ENCODE results near the gene JAZF1. TPM values are rescaled to one million over a fixed set of nuclear protein-coding genes. Genes with fewer than 3 reads are reported as not detected.

JAZF1 gene
- total RNA-seq, 1 donor from 2014 or later: 6.4 TPM

DNA sequence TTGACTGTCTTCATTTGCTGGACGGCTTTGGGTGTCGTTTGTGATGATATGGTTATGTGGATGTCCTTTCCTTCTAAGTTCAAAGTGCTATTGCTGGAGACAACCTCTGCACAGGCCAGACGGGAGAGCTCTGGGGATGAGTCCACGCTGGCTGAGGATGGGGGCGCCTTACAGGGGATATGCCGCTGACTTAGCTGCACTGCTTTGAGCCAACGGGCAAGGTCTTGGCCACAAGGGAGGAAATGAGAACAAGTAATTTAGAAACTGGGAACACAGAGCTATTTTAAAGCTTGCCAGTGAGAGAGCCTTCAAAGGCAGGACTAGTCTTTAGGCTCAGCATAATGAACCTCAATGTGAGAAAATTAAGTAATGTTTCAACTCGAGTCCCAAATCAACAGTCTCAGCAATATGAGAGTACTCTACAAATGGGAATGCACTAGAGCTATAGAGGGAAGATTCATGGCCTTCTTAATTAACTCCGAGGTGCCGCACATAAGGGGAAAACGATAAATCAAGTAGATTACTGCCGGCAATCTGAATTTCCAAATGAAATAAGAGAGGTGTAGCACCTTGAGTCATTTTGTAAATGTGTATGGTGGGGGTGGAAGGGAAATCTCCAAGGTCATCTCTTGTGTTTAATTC, 209.3 kb downstream of the JAZF1 start:
- DNase-seq (ENCODE audit: low spot score, unreplicated experiment): no peak
- Mint-ChIP-seq H3K27me3 (no peaks in the 10 kb centered on the region), H3K4me3 (ENCODE audit: low read depth) (no peak overlapping the region), H3K27ac (no peak overlapping the region), H3K9me3 (ENCODE audit: low read depth) (no peaks in the 10 kb centered on the region), H3K4me1 (ENCODE audit: low read depth) (no peaks in the 10 kb centered on the region), H3K36me3 (ENCODE audit: insufficient read depth) (no peaks in the 10 kb centered on the region)
- TF ChIP-seq, protein P1, sequence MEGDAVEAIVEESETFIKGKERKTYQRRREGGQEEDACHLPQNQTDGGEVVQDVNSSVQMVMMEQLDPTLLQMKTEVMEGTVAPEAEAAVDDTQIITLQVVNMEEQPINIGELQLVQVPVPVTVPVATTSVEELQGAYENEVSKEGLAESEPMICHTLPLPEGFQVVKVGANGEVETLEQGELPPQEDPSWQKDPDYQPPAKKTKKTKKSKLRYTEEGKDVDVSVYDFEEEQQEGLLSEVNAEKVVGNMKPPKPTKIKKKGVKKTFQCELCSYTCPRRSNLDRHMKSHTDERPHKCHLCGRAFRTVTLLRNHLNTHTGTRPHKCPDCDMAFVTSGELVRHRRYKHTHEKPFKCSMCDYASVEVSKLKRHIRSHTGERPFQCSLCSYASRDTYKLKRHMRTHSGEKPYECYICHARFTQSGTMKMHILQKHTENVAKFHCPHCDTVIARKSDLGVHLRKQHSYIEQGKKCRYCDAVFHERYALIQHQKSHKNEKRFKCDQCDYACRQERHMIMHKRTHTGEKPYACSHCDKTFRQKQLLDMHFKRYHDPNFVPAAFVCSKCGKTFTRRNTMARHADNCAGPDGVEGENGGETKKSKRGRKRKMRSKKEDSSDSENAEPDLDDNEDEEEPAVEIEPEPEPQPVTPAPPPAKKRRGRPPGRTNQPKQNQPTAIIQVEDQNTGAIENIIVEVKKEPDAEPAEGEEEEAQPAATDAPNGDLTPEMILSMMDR (IDR thresholded peaks at IDR 0.05; ENCODE audit: unreplicated experiment): no peak

DNA sequence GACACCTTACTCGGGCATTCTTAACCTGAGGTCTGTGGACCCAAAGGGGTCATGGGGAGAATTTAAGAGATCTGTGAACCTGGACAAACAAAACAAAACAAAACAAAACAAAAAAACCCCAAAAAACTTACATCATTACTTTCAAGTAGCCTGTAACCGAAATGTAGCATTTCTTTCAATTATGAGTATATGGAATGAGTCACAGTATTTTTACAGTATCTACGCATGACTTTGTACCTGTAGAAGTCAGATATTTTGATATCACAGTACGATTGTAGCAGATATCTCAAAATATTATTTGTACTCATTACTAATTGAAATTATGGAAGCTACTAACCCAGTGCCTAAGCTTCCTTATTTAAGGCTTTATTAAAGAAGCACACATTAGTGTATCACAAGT, 210.2 kb downstream of the JAZF1 start:
- Mint-ChIP-seq H3K4me3 (ENCODE audit: low read depth) (no peak overlapping the region), H3K4me1 (ENCODE audit: low read depth) (no peaks in the 10 kb centered on the region), H3K27ac (no peak overlapping the region), H3K9me3 (ENCODE audit: low read depth) (no peaks in the 10 kb centered on the region), H3K36me3 (ENCODE audit: insufficient read depth) (no peaks in the 10 kb centered on the region), H3K27me3 (no peaks in the 10 kb centered on the region)
- TF ChIP-seq, protein P1 (IDR thresholded peaks at IDR 0.05; ENCODE audit: unreplicated experiment): no peak
- DNase-seq (ENCODE audit: low spot score, unreplicated experiment): no peak

- Mint-ChIP-seq H3K4me3 (ENCODE audit: low read depth) (no peak overlapping the region), H3K36me3 (ENCODE audit: insufficient read depth) (no peaks in the 10 kb centered on the region), H3K27me3 (no peaks in the 10 kb centered on the region), H3K27ac (no peak overlapping the region), H3K9me3 (ENCODE audit: low read depth) (no peaks in the 10 kb centered on the region), H3K4me1 (ENCODE audit: low read depth) (no peaks in the 10 kb centered on the region)
- no peak for DNase-seq (ENCODE audit: low spot score, unreplicated experiment)
- TF ChIP-seq, protein P1 (IDR thresholded peaks at IDR 0.05; ENCODE audit: unreplicated experiment): no peak
Observed at GRCh38 chr7:27969346-27969745, 211.2 kb downstream of the JAZF1 start.

DNA sequence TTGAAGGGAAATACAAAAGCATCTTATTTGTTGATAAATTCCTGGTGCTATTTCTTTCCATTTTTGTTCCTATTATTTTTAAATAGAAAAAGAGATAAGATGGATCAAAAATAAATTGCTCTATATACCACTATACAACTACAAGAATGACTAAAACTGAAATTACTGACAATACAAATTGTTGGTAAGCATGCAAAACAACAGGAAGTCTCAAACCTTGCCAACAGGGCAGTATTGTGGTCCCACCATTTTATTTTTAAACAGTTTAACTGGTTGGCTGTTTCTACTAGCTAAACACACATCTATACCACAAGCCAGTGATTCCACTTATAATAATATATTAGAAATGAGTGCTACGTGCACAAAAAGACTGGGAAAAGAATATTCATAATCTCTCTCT, 213.0 kb downstream of the JAZF1 start:
- H3K9me3 Mint-ChIP-seq (ENCODE audit: low read depth): no peaks in the 10 kb centered on the region
- H3K27me3 Mint-ChIP-seq: no peaks in the 10 kb centered on the region
- no peak overlapping the region for H3K4me3 Mint-ChIP-seq (ENCODE audit: low read depth)
- no peak overlapping the region for H3K27ac Mint-ChIP-seq
- H3K36me3 Mint-ChIP-seq (ENCODE audit: insufficient read depth): no peaks in the 10 kb centered on the region
- TF ChIP-seq, protein P1 (IDR thresholded peaks at IDR 0.05; ENCODE audit: unreplicated experiment): no peak
- no peak for DNase-seq (ENCODE audit: low spot score, unreplicated experiment)
- H3K4me1 Mint-ChIP-seq (ENCODE audit: low read depth): no peaks in the 10 kb centered on the region

DNA sequence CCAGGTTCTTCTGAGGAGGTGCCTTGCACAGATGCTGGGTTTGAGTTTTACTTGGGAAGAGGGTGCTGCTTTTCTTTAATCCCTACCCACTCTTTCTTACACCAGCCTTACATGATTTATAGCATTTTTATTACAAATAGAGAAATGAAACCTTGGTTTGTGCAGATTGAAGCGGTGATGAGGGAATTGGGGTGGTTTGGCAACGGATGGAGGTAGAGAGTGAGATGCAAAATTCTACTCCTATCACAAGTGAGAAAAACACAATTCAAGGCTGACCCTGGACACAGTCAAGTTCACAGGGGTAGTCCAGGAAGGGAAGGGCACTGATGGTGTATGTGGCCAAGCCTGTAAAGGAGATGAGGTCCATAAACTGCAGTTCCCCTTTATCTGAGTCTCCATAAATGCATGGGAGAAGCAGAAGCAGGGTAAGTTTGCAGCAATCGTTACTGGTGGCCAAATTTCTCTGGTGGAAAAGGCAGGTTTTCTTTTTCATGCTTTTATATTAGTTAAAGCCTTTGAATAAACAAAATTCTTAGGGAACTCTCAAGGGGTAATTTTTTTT, 214.3 kb downstream of the JAZF1 start:
- no peaks in the 10 kb centered on the region for H3K4me1 Mint-ChIP-seq (ENCODE audit: low read depth)
- TF ChIP-seq, protein P1 (IDR thresholded peaks at IDR 0.05; ENCODE audit: unreplicated experiment): no peak
- H3K27me3 Mint-ChIP-seq: no peaks in the 10 kb centered on the region
- H3K9me3 Mint-ChIP-seq (ENCODE audit: low read depth): no peaks in the 10 kb centered on the region
- no peaks in the 10 kb centered on the region for H3K36me3 Mint-ChIP-seq (ENCODE audit: insufficient read depth)
- H3K4me3 Mint-ChIP-seq (ENCODE audit: low read depth): no peak overlapping the region
- H3K27ac Mint-ChIP-seq: no peak overlapping the region
- no peak for DNase-seq (ENCODE audit: low spot score, unreplicated experiment)

All from progenitor cell of endocrine pancreas (in vitro differentiated cells).